Measurements from ENCODE around the gene TEAD1. TPM values are rescaled to one million over a fixed set of nuclear protein-coding genes. Genes with fewer than 3 reads are reported as not detected.

The TEAD1 gene
- total and polyA plus RNA-seq, 9 of the 15 experiments (the other 6 are each of a cell fraction or from before 2014, with no cell fraction given) = 1.7 to 17.7 (median 10.8) TPM

DNA sequence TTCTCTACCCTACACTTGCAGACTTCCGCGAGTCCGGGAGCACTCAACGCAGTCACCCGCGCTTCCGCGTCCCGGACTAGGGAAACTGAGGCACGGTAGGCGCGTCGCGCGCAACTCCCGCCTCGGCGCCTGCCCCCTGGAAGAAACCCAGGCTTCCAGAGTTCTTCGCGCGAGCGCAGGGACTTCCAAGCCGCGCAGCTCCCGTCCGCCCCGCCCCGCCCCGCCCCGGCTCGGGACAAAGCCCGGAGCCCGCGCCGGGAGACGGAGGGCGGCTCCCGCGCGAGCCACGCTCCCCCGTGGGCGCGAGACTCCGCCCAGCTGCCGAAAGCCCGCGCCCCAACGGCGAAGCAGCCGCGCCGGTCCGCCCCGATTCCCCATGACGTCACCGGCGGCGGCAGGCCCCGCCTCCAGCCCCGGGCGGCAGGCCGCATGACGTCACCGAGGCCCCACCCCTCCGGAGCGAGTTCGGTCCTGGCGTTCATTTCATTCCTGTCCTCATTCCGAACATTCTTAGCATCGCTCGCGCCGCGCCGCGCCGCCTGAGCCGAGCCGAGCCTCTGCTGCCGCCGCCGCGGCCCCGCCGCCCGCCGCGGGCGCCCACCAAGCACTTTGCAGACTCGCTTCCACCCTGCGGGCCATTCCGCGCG, at the start of gene TEAD1 (continued):
- peak; percentile 51 for TF ChIP-seq RBBP5 (IDR thresholded peaks at IDR 0.05; ENCODE audit: borderline replicate concordance, insufficient read depth, low read length, poor library complexity, severe bottlenecking)
- TF ChIP-seq E4F1 (CRISPR knock-in tag; IDR thresholded peaks at IDR 0.05; ENCODE audit: borderline replicate concordance) = no peak
- peak; percentile 56 for TF ChIP-seq CREB3L1 (IDR thresholded peaks at IDR 0.05; ENCODE audit: borderline replicate concordance, low read depth)
- TF ChIP-seq ZNF146 (CRISPR knock-in tag; IDR thresholded peaks at IDR 0.05; ENCODE audit: unreplicated experiment) = no peak
- no peak for TF ChIP-seq NFYB (IDR thresholded peaks at IDR 0.05; ENCODE audit: extremely low read depth, insufficient read length)
- TF ChIP-seq ZKSCAN1 (IDR thresholded peaks at IDR 0.05; ENCODE audit: low read depth, low read length) = 0 out of 2 replicates have a peak, but pooled peaks have one; percentile 27
- TF ChIP-seq FOXJ2 (tag; IDR thresholded peaks at IDR 0.05) = no peak
- TF ChIP-seq ERF (CRISPR knock-in tag; IDR thresholded peaks at IDR 0.05) = peak; percentile 72; the same call in 1 of the 2 replicates
- TF ChIP-seq SETDB1 (IDR thresholded peaks at IDR 0.05; ENCODE audit: low read length) = no peak
- TF ChIP-seq MAX (CRISPR knock-in tag; IDR thresholded peaks at IDR 0.05) = peak; percentile 24
- TF ChIP-seq HDAC6 (IDR thresholded peaks at IDR 0.05; ENCODE audit: low read depth, low read length) = no peak
- TF ChIP-seq, protein P1, sequence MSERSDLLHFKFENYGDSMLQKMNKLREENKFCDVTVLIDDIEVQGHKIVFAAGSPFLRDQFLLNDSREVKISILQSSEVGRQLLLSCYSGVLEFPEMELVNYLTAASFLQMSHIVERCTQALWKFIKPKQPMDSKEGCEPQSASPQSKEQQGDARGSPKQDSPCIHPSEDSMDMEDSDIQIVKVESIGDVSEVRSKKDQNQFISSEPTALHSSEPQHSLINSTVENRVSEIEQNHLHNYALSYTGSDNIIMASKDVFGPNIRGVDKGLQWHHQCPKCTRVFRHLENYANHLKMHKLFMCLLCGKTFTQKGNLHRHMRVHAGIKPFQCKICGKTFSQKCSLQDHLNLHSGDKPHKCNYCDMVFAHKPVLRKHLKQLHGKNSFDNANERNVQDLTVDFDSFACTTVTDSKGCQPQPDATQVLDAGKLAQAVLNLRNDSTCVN (CRISPR knock-in tag; IDR thresholded peaks at IDR 0.05) = no peak
- TF ChIP-seq, protein P2, sequence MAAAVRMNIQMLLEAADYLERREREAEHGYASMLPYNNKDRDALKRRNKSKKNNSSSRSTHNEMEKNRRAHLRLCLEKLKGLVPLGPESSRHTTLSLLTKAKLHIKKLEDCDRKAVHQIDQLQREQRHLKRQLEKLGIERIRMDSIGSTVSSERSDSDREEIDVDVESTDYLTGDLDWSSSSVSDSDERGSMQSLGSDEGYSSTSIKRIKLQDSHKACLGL (CRISPR knock-in tag; IDR thresholded peaks at IDR 0.05; ENCODE audit: borderline replicate concordance, poor library complexity, severe bottlenecking) = no peak
- TF ChIP-seq SOX6 (IDR thresholded peaks at IDR 0.05) = peak; percentile 63
- no peak for TF ChIP-seq ZNF609 (CRISPR knock-in tag; IDR thresholded peaks at IDR 0.05; ENCODE audit: borderline replicate concordance)
- TF ChIP-seq TEAD1 (CRISPR knock-in tag; IDR thresholded peaks at IDR 0.05) = peak; percentile 81 to 100
